WTC11 (cell line): ENCODE results near the gene ZMYM5.

Source experiments
- JUN ChIP-seq: sonication (generic); formaldehyde crosslinking; IDR thresholded peaks from 2 replicates; pipeline ENCODE4 v1.8.0; 2023; ENCODE audit warnings: mild to moderate bottlenecking, missing genetic modification reagents
- NFATC4 ChIP-seq: fragments of 250-450 bp; sonication (Bioruptor Pico); IDR thresholded peaks from 2 replicates; pipeline ENCODE4 v1.9.0; 2021; ENCODE audit warnings: mild to moderate bottlenecking
- TF ChIP-seq, protein P1 (sequence below): fragments of 200-600 bp; IDR thresholded peaks from 2 replicates; pipeline ENCODE4 v1.8.0; 2022; ENCODE audit warnings: antibody characterized with exemption
- TF ChIP-seq, protein P2 (sequence below): sonication (generic); formaldehyde crosslinking; conservative IDR thresholded peaks from 2 replicates; pipeline ENCODE4 v1.8.1; 2023; ENCODE audit warnings: mild to moderate bottlenecking, low read depth, missing genetic modification reagents, moderate library complexity

DNA sequence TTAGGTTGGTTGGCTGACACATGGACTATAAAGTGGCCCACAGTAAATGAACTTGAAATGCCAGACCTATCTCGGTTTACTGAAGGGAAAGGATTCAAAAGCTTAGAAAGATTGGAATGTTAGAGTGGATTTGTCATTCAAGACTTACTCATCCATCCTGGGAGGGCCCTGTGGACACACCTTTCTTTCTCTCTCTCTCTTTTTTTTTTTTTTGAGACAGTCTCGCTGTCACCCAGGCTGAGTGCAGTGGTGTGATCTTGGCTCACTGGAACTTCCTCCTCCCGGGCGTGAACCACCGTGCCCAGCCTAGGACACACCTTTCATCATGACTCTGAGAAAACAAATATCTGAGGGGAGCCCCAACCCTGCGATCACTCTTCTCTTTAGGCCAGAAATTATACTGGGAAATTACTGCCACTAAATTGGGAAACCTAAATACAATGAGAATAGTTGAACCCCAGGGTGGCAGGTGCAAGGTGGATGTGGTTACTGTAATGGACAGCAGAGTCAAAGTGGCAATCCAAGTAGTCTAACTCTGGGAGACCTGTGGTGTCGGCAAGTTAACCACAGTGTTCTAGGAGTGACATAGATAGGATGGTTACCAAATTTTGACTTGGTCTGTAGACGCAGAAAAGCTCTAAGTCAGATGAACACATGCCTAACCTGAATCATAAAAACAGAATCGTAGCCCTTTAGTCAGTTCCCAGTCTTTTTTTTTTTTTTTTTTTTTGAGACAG, 47.1 kb upstream of the ZMYM5 start:
- TF ChIP-seq, protein P1, sequence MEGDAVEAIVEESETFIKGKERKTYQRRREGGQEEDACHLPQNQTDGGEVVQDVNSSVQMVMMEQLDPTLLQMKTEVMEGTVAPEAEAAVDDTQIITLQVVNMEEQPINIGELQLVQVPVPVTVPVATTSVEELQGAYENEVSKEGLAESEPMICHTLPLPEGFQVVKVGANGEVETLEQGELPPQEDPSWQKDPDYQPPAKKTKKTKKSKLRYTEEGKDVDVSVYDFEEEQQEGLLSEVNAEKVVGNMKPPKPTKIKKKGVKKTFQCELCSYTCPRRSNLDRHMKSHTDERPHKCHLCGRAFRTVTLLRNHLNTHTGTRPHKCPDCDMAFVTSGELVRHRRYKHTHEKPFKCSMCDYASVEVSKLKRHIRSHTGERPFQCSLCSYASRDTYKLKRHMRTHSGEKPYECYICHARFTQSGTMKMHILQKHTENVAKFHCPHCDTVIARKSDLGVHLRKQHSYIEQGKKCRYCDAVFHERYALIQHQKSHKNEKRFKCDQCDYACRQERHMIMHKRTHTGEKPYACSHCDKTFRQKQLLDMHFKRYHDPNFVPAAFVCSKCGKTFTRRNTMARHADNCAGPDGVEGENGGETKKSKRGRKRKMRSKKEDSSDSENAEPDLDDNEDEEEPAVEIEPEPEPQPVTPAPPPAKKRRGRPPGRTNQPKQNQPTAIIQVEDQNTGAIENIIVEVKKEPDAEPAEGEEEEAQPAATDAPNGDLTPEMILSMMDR, result no peak
- TF ChIP-seq, protein P2, sequence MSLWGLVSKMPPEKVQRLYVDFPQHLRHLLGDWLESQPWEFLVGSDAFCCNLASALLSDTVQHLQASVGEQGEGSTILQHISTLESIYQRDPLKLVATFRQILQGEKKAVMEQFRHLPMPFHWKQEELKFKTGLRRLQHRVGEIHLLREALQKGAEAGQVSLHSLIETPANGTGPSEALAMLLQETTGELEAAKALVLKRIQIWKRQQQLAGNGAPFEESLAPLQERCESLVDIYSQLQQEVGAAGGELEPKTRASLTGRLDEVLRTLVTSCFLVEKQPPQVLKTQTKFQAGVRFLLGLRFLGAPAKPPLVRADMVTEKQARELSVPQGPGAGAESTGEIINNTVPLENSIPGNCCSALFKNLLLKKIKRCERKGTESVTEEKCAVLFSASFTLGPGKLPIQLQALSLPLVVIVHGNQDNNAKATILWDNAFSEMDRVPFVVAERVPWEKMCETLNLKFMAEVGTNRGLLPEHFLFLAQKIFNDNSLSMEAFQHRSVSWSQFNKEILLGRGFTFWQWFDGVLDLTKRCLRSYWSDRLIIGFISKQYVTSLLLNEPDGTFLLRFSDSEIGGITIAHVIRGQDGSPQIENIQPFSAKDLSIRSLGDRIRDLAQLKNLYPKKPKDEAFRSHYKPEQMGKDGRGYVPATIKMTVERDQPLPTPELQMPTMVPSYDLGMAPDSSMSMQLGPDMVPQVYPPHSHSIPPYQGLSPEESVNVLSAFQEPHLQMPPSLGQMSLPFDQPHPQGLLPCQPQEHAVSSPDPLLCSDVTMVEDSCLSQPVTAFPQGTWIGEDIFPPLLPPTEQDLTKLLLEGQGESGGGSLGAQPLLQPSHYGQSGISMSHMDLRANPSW (CRISPR knock-in tag), result no peak
- TF ChIP-seq JUN (CRISPR knock-in tag), result no peak
- no peak for TF ChIP-seq NFATC4 (CRISPR knock-in tag)
